ENCODE measurements around the gene CEP112.

Gene CEP112

GRCh38 chr17:66135896-66136295 lies 56.0 kb downstream of the CEP112 start:
- Histone ChIP-seq H3K27ac (ENCODE audit: low read length) (no peak overlapping the region), H3F3A (ENCODE audit: insufficient read depth, low read length) (peaks cover 8% of the 10 kb centered on the region; the same call in 1 of the 2 replicates), H3K4me3 (ENCODE audit: low read length) (no peak overlapping the region), H2AFZ (ENCODE audit: low read length) (no peak overlapping the region), H3K79me2 (ENCODE audit: low read length) (no peaks in the 10 kb centered on the region), H3K9me2 (replicated peaks; ENCODE audit: insufficient read depth, low read length) (no peaks in the 10 kb centered on the region), H3K4me2 (ENCODE audit: low read depth, low read length) (no peak overlapping the region), H3K9me3 (replicated peaks; ENCODE audit: insufficient read depth, low read length) (no peaks in the 10 kb centered on the region), H3K27me3 (replicated peaks; ENCODE audit: insufficient read depth, low read length) (no peaks in the 10 kb centered on the region), H3K4me1 (ENCODE audit: low read length) (peaks cover 13% of the 10 kb centered on the region; the same call in 1 of the 2 replicates), H4K20me1 (ENCODE audit: insufficient read depth, low read length) (no peaks in the 10 kb centered on the region), H3K9ac (ENCODE audit: low read length) (no peak overlapping the region), H3K36me3 (replicated peaks; ENCODE audit: insufficient read depth, low read length) (no peaks in the 10 kb centered on the region)
- no peak for DNase-seq
- TF ChIP-seq CTCF (IDR thresholded peaks at IDR 0.05; ENCODE audit: low read length) (no peak), EZH2 (optimal IDR thresholded peaks at IDR 0.05; ENCODE audit: low read depth, low read length) (no peak), EZH2phosphoT487 (IDR thresholded peaks at IDR 0.05; ENCODE audit: low read length) (no peak)

DNA sequence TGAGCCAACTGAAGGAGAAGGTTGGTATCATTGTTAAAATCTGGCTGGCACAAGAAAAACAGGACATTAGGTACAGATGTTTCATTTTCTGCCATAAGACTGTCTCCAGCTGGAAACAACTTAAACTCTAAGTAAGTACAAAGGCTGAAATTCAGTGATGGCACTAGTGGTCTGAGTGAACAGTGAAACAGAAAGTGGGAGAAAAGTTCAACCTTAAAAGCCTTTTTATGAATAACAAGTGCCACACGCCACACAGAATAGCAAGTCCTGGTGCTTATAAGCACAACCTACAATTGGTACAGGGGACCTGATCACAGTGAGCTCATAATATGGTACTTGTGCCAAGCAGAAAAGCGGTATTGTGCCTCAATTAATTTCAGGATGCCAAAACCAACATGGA lies 56.7 kb downstream of the CEP112 start:
- peaks cover 8% of the 10 kb centered on the region; the same call in 1 of the 2 replicates for H3F3A ChIP-seq (ENCODE audit: insufficient read depth, low read length)
- H3K27me3 ChIP-seq (replicated peaks; ENCODE audit: insufficient read depth, low read length) = no peaks in the 10 kb centered on the region
- peaks cover 13% of the 10 kb centered on the region; the same call in 1 of the 2 replicates for H3K4me1 ChIP-seq (ENCODE audit: low read length)
- H3K36me3 ChIP-seq (replicated peaks; ENCODE audit: insufficient read depth, low read length) = no peaks in the 10 kb centered on the region
- H3K27ac ChIP-seq (ENCODE audit: low read length) = peak overlapping the region; percentile 26; the same call in 1 of the 2 replicates
- no peak overlapping the region for H3K9ac ChIP-seq (ENCODE audit: low read length)
- no peaks in the 10 kb centered on the region for H4K20me1 ChIP-seq (ENCODE audit: insufficient read depth, low read length)
- peak; percentile 83 for DNase-seq
- TF ChIP-seq EZH2 (optimal IDR thresholded peaks at IDR 0.05; ENCODE audit: low read depth, low read length) (no peak), CTCF (IDR thresholded peaks at IDR 0.05; ENCODE audit: low read length) (no peak), EZH2phosphoT487 (IDR thresholded peaks at IDR 0.05; ENCODE audit: low read length) (no peak)
- no peaks in the 10 kb centered on the region for H3K79me2 ChIP-seq (ENCODE audit: low read length)
- no peaks in the 10 kb centered on the region for H3K9me2 ChIP-seq (replicated peaks; ENCODE audit: insufficient read depth, low read length)
- peak overlapping the region; percentile 23; the same call in 1 of the 2 replicates for H3K4me3 ChIP-seq (ENCODE audit: low read length)
- H2AFZ ChIP-seq (ENCODE audit: low read length) = 0 out of 2 replicates have a peak overlapping the region, but pooled peaks have one; percentile 54
- H3K9me3 ChIP-seq (replicated peaks; ENCODE audit: insufficient read depth, low read length) = no peaks in the 10 kb centered on the region
- H3K4me2 ChIP-seq (ENCODE audit: low read depth, low read length) = peak overlapping the region; percentile 64; the same call in 1 of the 2 replicates

DNA sequence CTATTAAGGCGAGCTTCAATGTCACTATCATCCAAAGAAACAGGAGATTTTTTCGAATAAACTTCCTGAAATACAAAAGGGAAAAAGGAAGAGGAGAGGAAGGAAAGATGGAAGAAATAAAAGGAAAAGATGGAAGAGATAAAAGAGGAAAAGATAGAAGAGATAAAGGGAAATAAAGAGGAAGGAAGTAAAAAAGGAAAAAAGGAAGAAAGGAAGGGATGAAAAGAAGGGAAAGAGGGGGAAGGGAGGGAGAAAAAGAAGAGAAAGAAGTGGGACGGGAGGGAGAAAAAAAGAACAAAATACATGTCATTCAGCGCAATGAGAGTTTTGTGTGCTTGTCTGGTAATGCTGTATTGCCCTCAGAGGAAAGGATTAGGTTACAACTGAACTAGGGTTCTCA lies 62.2 kb downstream of the CEP112 start:
- H3K27me3 ChIP-seq (replicated peaks; ENCODE audit: insufficient read depth, low read length) = no peaks in the 10 kb centered on the region
- no peaks in the 10 kb centered on the region for H3F3A ChIP-seq (ENCODE audit: insufficient read depth, low read length)
- no peaks in the 10 kb centered on the region for H3K79me2 ChIP-seq (ENCODE audit: low read length)
- H3K4me2 ChIP-seq (ENCODE audit: low read depth, low read length) = no peak overlapping the region
- H3K9me3 ChIP-seq (replicated peaks; ENCODE audit: insufficient read depth, low read length) = no peaks in the 10 kb centered on the region
- H3K36me3 ChIP-seq (replicated peaks; ENCODE audit: insufficient read depth, low read length) = no peaks in the 10 kb centered on the region
- H3K9ac ChIP-seq (ENCODE audit: low read length) = no peak overlapping the region
- DNase-seq = no peak
- no peaks in the 10 kb centered on the region for H3K9me2 ChIP-seq (replicated peaks; ENCODE audit: insufficient read depth, low read length)
- TF ChIP-seq EZH2 (optimal IDR thresholded peaks at IDR 0.05; ENCODE audit: low read depth, low read length) (no peak), CTCF (IDR thresholded peaks at IDR 0.05; ENCODE audit: low read length) (no peak), EZH2phosphoT487 (IDR thresholded peaks at IDR 0.05; ENCODE audit: low read length) (no peak)
- H3K4me3 ChIP-seq (ENCODE audit: low read length) = no peak overlapping the region
- H2AFZ ChIP-seq (ENCODE audit: low read length) = no peak overlapping the region
- no peaks in the 10 kb centered on the region for H3K4me1 ChIP-seq (ENCODE audit: low read length)
- H3K27ac ChIP-seq (ENCODE audit: low read length) = no peak overlapping the region
- H4K20me1 ChIP-seq (ENCODE audit: insufficient read depth, low read length) = no peaks in the 10 kb centered on the region

All from MM.1S (cell line).